NCI-H446 treated with DMSO at 0.1 percent for 48 hours (cell line): ENCODE data around the gene SLC47A2.

ENCODE experiments used
- DNase-seq: peaks from one replicate; lab custom pipeline; 2025; lab: John Stamatoyannopoulos, UW

The SLC47A2 gene

DNA sequence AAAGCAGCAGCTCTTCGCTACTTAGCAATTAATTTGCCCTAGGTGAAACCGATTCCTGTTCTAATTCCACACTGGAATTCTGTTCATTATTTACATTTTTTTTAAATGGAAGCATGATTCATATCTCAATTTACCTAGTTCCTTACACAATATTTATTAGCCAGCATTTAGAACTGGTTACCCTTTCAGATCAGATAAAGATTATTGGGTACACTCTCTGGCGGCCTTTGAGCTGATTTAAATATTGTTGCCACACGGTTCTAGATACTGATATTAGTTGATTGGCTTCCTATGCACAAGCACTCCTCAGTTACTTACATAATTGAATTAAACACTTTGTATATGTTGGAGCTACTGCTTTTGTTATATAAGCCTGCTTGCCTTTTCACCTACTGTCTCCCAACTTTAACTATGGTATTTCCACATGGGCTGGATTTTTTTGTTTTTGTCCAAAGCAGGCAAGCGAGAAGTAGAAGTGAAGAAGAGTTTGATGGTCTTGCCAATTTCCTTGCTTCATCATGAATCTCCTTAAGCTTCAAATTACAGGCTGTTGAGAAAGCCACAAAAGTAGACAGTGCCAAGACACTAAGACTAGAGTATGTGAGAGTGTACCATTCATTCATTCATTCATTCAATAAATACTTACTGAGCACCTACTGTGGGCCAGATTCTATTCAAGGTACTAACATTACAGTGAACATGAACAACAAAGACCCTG is 71.7 kb downstream of the SLC47A2 start:
- no peak for DNase-seq

DNA sequence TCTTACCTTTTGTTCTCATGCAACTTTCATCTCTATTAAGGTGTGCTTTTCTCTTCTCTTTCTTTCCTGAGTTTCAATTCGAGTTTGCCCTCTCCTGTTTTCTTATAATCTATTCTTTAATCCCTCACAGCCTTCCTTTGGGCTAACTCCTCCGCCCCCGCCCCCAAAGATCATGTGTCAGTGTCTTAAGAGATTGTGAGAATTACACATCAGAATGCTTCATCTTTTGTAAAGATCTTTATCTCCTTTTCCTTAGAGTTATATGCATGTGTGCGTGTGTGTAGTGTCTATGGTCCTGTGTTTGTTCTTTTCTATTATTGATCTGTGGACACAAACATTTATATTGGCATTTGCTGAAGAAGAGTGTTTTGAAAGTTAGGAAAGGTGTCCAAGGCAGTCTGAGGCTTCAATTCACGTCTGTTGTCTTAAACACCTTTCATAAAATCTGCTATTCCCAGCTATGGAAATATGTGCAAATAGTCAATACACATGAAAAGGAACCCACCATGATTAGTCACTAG is 74.0 kb downstream of the SLC47A2 start:
- DNase-seq = no peak

DNA sequence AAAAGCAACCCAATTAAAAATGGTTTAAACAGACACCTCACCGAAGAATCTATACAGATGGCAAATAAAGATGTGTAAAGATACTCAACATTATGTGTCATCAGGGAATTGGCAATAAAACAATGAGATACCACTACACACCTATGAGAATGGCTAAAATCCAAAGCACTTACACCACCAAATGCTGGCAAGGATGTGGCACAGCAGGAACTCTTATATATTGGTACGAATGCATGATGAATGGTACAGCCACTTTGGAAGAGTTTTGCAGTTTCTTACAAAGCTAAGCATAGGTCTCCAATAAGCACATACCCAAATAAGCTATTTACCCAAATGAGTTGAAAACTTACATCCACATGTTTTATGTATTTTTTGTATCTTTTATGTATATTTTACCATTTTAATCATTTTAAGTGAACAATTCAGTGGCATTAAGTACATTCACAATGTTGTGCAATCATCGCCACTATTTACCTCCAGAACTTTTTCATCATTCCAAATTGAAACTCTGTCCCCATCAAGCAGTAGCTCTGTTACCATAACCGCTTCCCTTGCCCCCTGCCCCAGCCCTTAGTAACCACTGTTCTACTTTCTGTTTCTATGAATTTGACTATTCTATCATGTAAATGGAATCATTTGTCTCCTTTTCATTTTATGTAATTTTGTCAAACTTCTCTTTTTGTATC is 74.6 kb downstream of the SLC47A2 start:
- no peak for DNase-seq

DNA sequence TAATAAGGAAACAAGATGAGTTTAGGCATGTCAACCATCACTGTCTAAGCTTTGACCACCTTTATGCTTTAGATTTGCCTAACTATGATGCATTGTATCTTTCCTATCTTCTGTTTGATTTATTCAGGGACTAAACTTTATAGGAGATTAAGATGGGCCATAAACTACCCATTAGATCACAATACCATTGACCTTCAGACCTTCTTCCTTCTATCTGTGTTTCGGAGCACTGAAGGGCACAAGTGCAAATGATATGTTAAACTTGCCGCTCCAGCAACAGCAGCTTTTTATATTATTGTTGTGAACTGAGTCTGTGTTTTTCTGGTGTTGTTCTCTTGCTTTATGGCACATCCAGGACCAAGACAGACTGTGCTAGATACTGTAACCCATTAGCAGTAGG is 84.5 kb downstream of the SLC47A2 start:
- DNase-seq = no peak

DNA sequence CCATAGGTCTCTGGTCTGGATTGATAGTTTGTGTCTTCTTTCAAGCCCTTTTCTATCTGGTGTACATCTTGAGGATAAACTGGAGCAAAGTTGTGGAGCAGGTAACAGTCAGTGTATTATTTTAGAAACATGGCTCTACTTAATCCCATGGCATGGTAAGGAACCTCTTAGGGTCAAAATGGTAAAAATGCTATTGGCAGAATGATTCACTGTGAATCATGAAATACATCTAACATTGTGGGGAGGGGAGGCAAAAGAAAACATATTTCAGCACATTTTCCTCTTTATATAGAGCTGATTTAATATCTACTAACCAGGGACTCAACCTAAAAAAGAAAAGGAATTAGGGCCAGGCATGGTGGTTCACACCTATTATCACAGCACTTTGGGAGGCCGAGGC is 85.7 kb downstream of the SLC47A2 start:
- no peak for DNase-seq

DNA sequence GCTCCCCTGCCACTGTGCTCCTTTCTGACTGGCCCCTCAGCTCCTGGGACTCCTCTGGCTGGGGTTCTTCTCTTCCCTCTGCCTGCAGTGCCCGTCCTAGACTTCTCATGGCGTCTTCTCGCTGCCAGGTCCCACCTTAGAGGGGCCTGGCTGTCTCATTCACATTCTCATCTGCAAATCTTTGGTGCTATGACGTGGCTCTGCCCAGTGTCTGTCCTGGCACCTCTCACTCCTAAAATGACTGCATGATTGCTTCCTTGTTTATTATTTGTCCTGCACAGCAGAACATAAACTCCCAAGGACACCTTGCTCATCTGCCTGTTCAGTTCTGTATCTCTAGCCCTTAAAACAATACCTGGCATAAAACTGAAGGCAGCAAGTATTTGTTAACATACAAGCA is 86.3 kb downstream of the SLC47A2 start:
- DNase-seq = no peak

DNA sequence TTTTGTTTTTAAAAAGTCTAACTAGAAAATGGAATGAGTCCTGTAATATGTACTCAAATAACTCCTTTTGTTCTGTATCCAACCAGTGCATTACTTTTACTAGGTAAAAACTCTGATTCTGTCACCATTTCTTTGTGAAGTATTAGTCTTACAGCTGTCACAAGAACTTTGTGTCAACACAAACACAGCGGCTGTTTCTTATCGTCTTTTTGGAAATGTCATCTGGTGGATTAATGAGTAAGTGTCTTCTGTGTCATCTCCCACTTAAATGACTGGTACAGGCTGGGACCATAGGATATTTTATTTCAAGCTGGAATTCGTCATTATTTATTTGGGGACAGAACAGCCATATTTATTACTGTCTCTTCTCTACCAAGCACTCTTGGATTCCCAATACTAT is 86.9 kb downstream of the SLC47A2 start:
- DNase-seq = no peak
